ENCODE data around the gene PES1. TPM values are rescaled to one million over a fixed set of nuclear protein-coding genes. Genes with fewer than 3 reads are reported as not detected.
"Not testable (repeated sequence)": the region's sequence is repeated elsewhere in the genome, so short reads cannot be mapped to it uniquely, and the experiment has no call there.

PES1 gene
- total RNA-seq, 4 donors from 2014 or later, result 50.9 to 99.2 (median 54.0) TPM

GRCh38 chr22:30634471-30635233 is 42.9 kb upstream of the PES1 start:
- ATAC-seq (ENCODE audit: low FRiP score) (peak; percentile 89), DNase-seq (ENCODE audit: low spot score) (peak; percentile 82)
- TF ChIP-seq CTCF (IDR thresholded peaks at IDR 0.05), result peak in 2 of 3 donors; percentile 96 to 97

- not testable (repeated sequence) for ATAC-seq (ENCODE audit: low FRiP score); DNase-seq (ENCODE audit: low spot score)
Observed at GRCh38 chr22:30631469-30631868, 39.8 kb upstream of the PES1 start.

- no peak for ATAC-seq (ENCODE audit: low FRiP score)
- DNase-seq (ENCODE audit: low spot score), result no peak
- TF ChIP-seq CTCF (IDR thresholded peaks at IDR 0.05), result no peak
Observed at GRCh38 chr22:30628491-30628890, 36.8 kb upstream of the PES1 start.

- ATAC-seq (ENCODE audit: low FRiP score) (no peak), DNase-seq (ENCODE audit: low spot score) (no peak)
- TF ChIP-seq CTCF (IDR thresholded peaks at IDR 0.05), result no peak
Observed at GRCh38 chr22:30627471-30627870, 35.8 kb upstream of the PES1 start.

- ATAC-seq (ENCODE audit: low FRiP score), result no peak
- no peak for DNase-seq (ENCODE audit: low spot score)
- TF ChIP-seq CTCF (IDR thresholded peaks at IDR 0.05), result no peak
Observed at GRCh38 chr22:30626413-30626812, 34.7 kb upstream of the PES1 start.

GRCh38 chr22:30619909-30620308 is 28.2 kb upstream of the PES1 start:
- not testable (repeated sequence) for ATAC-seq (ENCODE audit: low FRiP score); DNase-seq (ENCODE audit: low spot score)

- ATAC-seq (ENCODE audit: low FRiP score), result no peak
- no peak for TF ChIP-seq CTCF (IDR thresholded peaks at IDR 0.05)
- DNase-seq (ENCODE audit: low spot score), result no peak
Observed at GRCh38 chr22:30617819-30618218, 26.1 kb upstream of the PES1 start.

- DNase-seq (ENCODE audit: low spot score) (no peak), ATAC-seq (ENCODE audit: low FRiP score) (no peak)
- TF ChIP-seq CTCF (IDR thresholded peaks at IDR 0.05), result no peak
Observed at GRCh38 chr22:30615543-30615954, 23.8 kb upstream of the PES1 start.

Measured in omental fat pad (tissue), 4 donors.